GM12801 (cell line): ENCODE results near the gene SLC25A13.

Experiments used
- TF ChIP-seq, protein P1 (sequence below): IDR thresholded peaks from one replicate; pipeline ENCODE4 v1.5.1; 2011; ENCODE audit warnings: control low read depth; ENCODE audit not compliant: insufficient read length; ENCODE audit errors: extremely low read depth

SLC25A13 gene

GRCh38 chr7:96216373-96216772 lies 105.5 kb downstream of the SLC25A13 start:
- TF ChIP-seq, protein P1, sequence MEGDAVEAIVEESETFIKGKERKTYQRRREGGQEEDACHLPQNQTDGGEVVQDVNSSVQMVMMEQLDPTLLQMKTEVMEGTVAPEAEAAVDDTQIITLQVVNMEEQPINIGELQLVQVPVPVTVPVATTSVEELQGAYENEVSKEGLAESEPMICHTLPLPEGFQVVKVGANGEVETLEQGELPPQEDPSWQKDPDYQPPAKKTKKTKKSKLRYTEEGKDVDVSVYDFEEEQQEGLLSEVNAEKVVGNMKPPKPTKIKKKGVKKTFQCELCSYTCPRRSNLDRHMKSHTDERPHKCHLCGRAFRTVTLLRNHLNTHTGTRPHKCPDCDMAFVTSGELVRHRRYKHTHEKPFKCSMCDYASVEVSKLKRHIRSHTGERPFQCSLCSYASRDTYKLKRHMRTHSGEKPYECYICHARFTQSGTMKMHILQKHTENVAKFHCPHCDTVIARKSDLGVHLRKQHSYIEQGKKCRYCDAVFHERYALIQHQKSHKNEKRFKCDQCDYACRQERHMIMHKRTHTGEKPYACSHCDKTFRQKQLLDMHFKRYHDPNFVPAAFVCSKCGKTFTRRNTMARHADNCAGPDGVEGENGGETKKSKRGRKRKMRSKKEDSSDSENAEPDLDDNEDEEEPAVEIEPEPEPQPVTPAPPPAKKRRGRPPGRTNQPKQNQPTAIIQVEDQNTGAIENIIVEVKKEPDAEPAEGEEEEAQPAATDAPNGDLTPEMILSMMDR, result no peak

GRCh38 chr7:96212474-96212873 lies 109.4 kb downstream of the SLC25A13 start:
- TF ChIP-seq, protein P1, result no peak

- TF ChIP-seq, protein P1, result no peak
Observed at GRCh38 chr7:96211954-96212353, 109.9 kb downstream of the SLC25A13 start.

GRCh38 chr7:96205665-96206064 lies 116.2 kb downstream of the SLC25A13 start:
- TF ChIP-seq, protein P1, result no peak

- TF ChIP-seq, protein P1, result no peak
Observed at GRCh38 chr7:96204601-96205000, 117.3 kb downstream of the SLC25A13 start.

DNA sequence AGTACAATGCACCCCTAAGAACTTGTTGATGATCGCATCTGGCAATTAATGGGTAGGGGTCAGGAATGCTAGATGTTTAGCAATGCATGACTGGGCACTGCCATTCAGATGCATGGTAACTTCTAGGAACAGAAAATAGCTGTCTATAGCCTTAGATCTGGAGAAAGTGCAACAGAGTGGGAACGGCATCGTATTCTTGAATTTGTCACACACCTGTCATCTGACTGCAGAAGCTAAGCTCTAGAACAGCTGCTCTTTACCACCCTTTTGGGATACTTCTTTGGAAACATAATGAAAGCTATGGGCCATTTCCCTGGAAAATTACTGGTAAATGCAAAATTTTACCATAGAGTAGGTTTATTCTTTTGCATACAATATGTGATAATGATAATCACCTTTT lies 118.1 kb downstream of the SLC25A13 start:
- TF ChIP-seq, protein P1, result no peak

DNA sequence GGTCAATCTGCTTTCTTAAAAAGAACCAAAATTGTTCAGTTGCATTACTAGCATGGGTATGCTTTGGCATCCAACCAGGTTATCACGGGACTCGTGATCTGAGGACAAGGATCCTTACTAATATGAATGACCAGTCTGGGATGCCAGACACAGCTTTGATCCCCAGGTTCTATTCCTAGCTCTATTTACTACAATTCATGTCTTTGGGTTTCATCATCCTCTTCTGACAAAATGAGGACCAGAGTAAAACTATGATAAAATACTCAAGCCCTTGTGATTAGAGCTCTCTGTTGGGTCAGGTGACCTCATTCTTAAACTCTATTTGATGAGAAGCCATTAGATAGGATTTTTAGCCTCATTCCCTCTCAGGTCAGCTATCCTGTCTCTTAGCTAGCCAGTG lies 119.8 kb downstream of the SLC25A13 start:
- TF ChIP-seq, protein P1, result no peak

DNA sequence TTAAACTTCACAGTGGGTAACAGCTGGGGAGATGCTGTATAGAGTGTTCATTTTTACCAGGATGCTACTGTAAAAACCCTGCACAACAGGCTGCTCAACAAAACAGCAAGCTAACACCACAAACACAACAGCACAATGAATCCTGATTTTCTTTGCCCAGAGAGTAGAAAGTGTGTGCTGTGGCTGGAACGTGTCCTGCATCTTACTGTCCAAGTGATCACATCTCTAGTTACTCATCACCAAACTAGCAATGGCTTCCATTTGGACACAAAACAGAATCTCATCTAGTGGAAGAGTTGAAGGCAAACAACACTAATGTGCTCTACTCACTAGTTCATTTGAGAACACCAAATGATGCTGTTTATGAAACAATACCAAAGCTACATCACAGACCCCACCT lies 121.2 kb downstream of the SLC25A13 start:
- TF ChIP-seq, protein P1, result no peak
